Measurements from ENCODE around the gene CCDC141. TPM values are rescaled to one million over a fixed set of nuclear protein-coding genes. Genes with fewer than 3 reads are reported as not detected.

The CCDC141 gene
- total RNA-seq, 1 experiment from 2014 or later = 11.5 TPM

DNA sequence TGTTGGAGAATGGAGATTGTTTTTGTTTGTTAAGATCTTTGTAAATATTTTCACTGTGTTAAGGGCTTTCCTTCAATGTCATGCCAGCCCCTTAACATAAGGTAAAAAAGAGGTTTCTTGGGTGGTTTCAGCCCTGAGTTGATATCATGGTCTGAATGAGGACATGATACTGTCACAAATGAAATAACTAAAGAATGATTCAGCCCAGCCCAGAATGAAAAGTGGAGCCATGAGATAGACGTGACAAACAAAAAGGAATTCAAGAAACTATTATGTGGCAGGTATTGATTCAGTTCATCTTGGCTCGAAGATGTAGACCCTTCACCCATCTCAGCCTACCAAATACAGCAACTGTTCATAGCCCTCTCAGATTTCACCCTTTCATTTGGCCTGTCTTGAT is 154.1 kb downstream of the CCDC141 start:
- H3K36me3 Mint-ChIP-seq (ENCODE audit: insufficient read depth, unreplicated experiment) = no peaks in the 10 kb centered on the region
- no peak overlapping the region for H3K4me3 Mint-ChIP-seq (ENCODE audit: unreplicated experiment)
- CTCF ChIA-PET = no interaction called here
- Histone ChIP-seq H3K9me3 (no peaks in the 10 kb centered on the region), H3K36me3 (ENCODE audit: control insufficient read depth, insufficient read depth, low read length) (no peaks in the 10 kb centered on the region), H3K27me3 (replicated peaks; ENCODE audit: control insufficient read depth, insufficient read depth, low read length) (no peaks in the 10 kb centered on the region), H3K4me1 (no peaks in the 10 kb centered on the region), H3K4me3 (ENCODE audit: low read depth, low read length) (no peak overlapping the region)
- POLR2A ChIA-PET = no interaction called here
- H3K4me1 Mint-ChIP-seq (ENCODE audit: low read depth, unreplicated experiment) = no peaks in the 10 kb centered on the region
- no peak for DNase-seq
- intact Hi-C loops (cut with micrococcal nuclease; ENCODE audit: unreplicated experiment) = no loop called here
- H3K27me3 Mint-ChIP-seq (ENCODE audit: insufficient read depth, unreplicated experiment) = no peaks in the 10 kb centered on the region
- TF ChIP-seq, protein P1, sequence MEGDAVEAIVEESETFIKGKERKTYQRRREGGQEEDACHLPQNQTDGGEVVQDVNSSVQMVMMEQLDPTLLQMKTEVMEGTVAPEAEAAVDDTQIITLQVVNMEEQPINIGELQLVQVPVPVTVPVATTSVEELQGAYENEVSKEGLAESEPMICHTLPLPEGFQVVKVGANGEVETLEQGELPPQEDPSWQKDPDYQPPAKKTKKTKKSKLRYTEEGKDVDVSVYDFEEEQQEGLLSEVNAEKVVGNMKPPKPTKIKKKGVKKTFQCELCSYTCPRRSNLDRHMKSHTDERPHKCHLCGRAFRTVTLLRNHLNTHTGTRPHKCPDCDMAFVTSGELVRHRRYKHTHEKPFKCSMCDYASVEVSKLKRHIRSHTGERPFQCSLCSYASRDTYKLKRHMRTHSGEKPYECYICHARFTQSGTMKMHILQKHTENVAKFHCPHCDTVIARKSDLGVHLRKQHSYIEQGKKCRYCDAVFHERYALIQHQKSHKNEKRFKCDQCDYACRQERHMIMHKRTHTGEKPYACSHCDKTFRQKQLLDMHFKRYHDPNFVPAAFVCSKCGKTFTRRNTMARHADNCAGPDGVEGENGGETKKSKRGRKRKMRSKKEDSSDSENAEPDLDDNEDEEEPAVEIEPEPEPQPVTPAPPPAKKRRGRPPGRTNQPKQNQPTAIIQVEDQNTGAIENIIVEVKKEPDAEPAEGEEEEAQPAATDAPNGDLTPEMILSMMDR (IDR thresholded peaks at IDR 0.05; ENCODE audit: insufficient read depth in 1 of 2, low read depth in 1 of 2, low read length in 1 of 2, severe bottlenecking in 1 of 2, unreplicated experiment in 1 of 2) = no peak
- no peaks in the 10 kb centered on the region for H3K9me3 Mint-ChIP-seq (ENCODE audit: unreplicated experiment)
- no peak overlapping the region for H3K27ac Mint-ChIP-seq (ENCODE audit: unreplicated experiment)
- no TSS peak for BruUV-seq (replicated peaks)

DNA sequence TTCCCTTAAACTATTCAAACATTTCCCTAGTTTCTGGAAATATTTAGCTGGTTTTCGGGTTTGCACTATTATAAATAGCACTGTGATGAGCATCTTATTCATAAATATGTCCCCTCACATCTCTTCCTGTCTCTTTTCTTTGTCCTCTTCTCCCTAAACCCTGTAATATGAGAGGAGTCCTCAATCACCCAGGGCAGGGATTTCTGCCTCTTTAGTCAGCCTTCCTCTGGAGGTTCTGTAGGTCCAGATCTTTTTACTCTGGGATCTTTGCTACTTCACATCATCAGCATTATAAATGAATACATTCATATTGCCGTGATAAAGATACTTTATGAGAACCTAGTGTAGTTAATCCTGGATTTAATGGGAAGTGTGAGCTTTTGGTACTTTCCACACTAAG is 154.8 kb downstream of the CCDC141 start:
- no peak for DNase-seq
- Mint-ChIP-seq H3K9me3 (ENCODE audit: unreplicated experiment) (no peaks in the 10 kb centered on the region), H3K36me3 (ENCODE audit: insufficient read depth, unreplicated experiment) (no peaks in the 10 kb centered on the region), H3K4me1 (ENCODE audit: low read depth, unreplicated experiment) (no peaks in the 10 kb centered on the region), H3K27me3 (ENCODE audit: insufficient read depth, unreplicated experiment) (no peaks in the 10 kb centered on the region), H3K4me3 (ENCODE audit: unreplicated experiment) (no peak overlapping the region), H3K27ac (ENCODE audit: unreplicated experiment) (no peak overlapping the region)
- H3K36me3 ChIP-seq (ENCODE audit: control insufficient read depth, insufficient read depth, low read length) = no peaks in the 10 kb centered on the region
- TF ChIP-seq, protein P1 (IDR thresholded peaks at IDR 0.05; ENCODE audit: insufficient read depth in 1 of 2, low read depth in 1 of 2, low read length in 1 of 2, severe bottlenecking in 1 of 2, unreplicated experiment in 1 of 2) = no peak
- CTCF ChIA-PET = no interaction called here
- intact Hi-C loops (cut with micrococcal nuclease; ENCODE audit: unreplicated experiment) = no loop called here
- no TSS peak for BruUV-seq (replicated peaks)
- H3K9me3 ChIP-seq = no peaks in the 10 kb centered on the region
- POLR2A ChIA-PET = no interaction called here
- no peaks in the 10 kb centered on the region for H3K4me1 ChIP-seq
- H3K27me3 ChIP-seq (replicated peaks; ENCODE audit: control insufficient read depth, insufficient read depth, low read length) = no peaks in the 10 kb centered on the region
- H3K4me3 ChIP-seq (ENCODE audit: low read depth, low read length) = no peak overlapping the region

DNA sequence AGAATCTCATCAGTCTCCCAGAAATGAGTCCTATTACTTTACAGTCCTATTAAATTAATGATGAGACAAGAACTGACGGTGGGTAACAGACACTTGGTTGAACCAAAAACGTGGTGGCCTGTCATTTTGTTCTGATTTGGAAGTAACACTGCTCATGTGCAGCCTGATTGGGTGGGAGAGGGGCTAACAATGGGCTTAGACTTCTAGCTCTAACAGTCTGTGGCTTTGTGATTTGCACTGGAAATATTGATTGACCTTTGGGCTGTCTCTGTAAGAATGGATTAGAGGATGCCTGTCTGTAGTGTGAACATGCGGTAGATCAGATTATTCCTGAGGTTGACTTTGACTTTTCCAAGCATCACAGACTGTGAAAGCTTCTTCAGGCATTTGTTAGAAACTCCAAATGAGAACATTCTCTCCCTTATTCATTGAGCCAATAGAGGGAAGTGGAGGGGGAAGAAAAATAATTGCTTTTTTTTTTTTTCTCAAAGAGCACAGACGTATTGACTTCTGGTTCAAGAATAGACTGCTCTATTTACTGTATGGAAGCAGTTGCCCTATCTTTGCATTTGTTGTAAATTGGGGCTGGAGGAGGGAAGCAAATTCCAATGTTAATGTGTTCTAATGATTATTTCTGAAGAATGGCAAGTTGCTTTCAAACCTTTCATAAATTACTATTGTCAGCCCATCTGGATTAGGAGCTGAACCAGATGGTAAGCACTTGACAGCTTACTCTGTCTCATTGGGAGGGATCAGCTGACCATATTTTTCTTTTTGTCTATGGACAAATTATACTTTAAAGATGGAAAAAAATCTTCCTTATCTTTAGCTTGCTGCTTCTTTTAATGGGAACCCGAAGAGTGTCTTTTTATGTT is 156.9 kb downstream of the CCDC141 start:
- H3K4me3 ChIP-seq (ENCODE audit: low read depth, low read length) = no peak overlapping the region
- CTCF ChIA-PET = no interaction called here
- no peak overlapping the region for H3K4me3 Mint-ChIP-seq (ENCODE audit: unreplicated experiment)
- no peaks in the 10 kb centered on the region for H3K4me1 Mint-ChIP-seq (ENCODE audit: low read depth, unreplicated experiment)
- no peaks in the 10 kb centered on the region for H3K36me3 ChIP-seq (ENCODE audit: control insufficient read depth, insufficient read depth, low read length)
- no peaks in the 10 kb centered on the region for H3K9me3 Mint-ChIP-seq (ENCODE audit: unreplicated experiment)
- H3K36me3 Mint-ChIP-seq (ENCODE audit: insufficient read depth, unreplicated experiment) = no peaks in the 10 kb centered on the region
- POLR2A ChIA-PET = no interaction called here
- BruUV-seq (replicated peaks) = no TSS peak
- TF ChIP-seq, protein P1 (IDR thresholded peaks at IDR 0.05; ENCODE audit: insufficient read depth in 1 of 2, low read depth in 1 of 2, low read length in 1 of 2, severe bottlenecking in 1 of 2, unreplicated experiment in 1 of 2) = no peak
- intact Hi-C loops (cut with micrococcal nuclease; ENCODE audit: unreplicated experiment) = no loop called here
- no peaks in the 10 kb centered on the region for H3K27me3 ChIP-seq (replicated peaks; ENCODE audit: control insufficient read depth, insufficient read depth, low read length)
- H3K9me3 ChIP-seq = no peaks in the 10 kb centered on the region
- H3K4me1 ChIP-seq = no peaks in the 10 kb centered on the region
- H3K27me3 Mint-ChIP-seq (ENCODE audit: insufficient read depth, unreplicated experiment) = no peaks in the 10 kb centered on the region
- no peak for DNase-seq
- no peak overlapping the region for H3K27ac Mint-ChIP-seq (ENCODE audit: unreplicated experiment)

Data from Caco-2 (cell line).